Caco-2 (cell line): ENCODE results near the gene NKAIN1. TPM values are rescaled to one million over a fixed set of nuclear protein-coding genes. Genes with fewer than 3 reads are reported as not detected.
"Not testable (repeated sequence)": the region's sequence is repeated elsewhere in the genome, so short reads cannot be mapped to it uniquely, and the experiment has no call there.

Experiments used
- BruUV-seq: library from RNA; stranded (reverse); fragments of 400-500 nt; replicated peaks from 2 replicates; lab custom pipeline; 2021; lab: Mats Ljungman, UMichigan
- CTCF ChIA-PET: fragments of 300-600 bp; sonication (Branson Sonifier 250); formaldehyde crosslinking; loops from one replicate; lab custom pipeline; 2022; ENCODE audit warnings: antibody characterized with exemption; lab: Charles Lee
- POLR2A ChIA-PET: fragments of 300-600 bp; sonication (Branson Sonifier 250); formaldehyde crosslinking; loops from one replicate; lab custom pipeline; 2022; ENCODE audit warnings: antibody characterized with exemption; lab: Charles Lee
- DNase-seq, 2 experiments: peaks; one replicate each; pipeline versions ENCODE4 v3.0.0 to v3.0.0-alpha.2; 2020 to 2022
- H3K27me3 ChIP-seq: replicated peaks from 2 replicates; pipeline ENCODE4 v1.6.0; 2011; ENCODE audit warnings: low read length; ENCODE audit not compliant: control insufficient read depth, insufficient read depth
- H3K36me3 ChIP-seq: 2 replicates; pipeline ENCODE4 v1.5.1; 2011; ENCODE audit warnings: low read length; ENCODE audit not compliant: control insufficient read depth, insufficient read depth
- H3K4me1 ChIP-seq: fragments of 250-450 bp; sonication (Bioruptor Pico); 2 replicates; pipeline ENCODE4 v1.5.1; 2020; ENCODE audit warnings: mild to moderate bottlenecking
- H3K4me3 ChIP-seq: 2 replicates; pipeline ENCODE4 v1.5.1; 2011; ENCODE audit warnings: low read depth, mild to moderate bottlenecking, control low read depth, low read length
- H3K9me3 ChIP-seq: fragments of 250-450 bp; sonication (Bioruptor Pico); 2 replicates; pipeline ENCODE4 v1.5.1; 2020; ENCODE audit warnings: mild to moderate bottlenecking, moderate library complexity
- H3K27ac Mint-ChIP-seq: one replicate; pipeline ENCODE4 v1.8.0; 2022; ENCODE audit warnings: mixed read lengths; ENCODE audit not compliant: unreplicated experiment
- H3K27me3 Mint-ChIP-seq: one replicate; pipeline ENCODE4 v1.8.0; 2022; ENCODE audit warnings: mixed read lengths; ENCODE audit not compliant: insufficient read depth, unreplicated experiment
- H3K36me3 Mint-ChIP-seq: one replicate; pipeline ENCODE4 v1.8.0; 2022; ENCODE audit warnings: mild to moderate bottlenecking, mixed read lengths; ENCODE audit not compliant: insufficient read depth, unreplicated experiment
- H3K4me1 Mint-ChIP-seq: one replicate; pipeline ENCODE4 v1.8.0; 2022; ENCODE audit warnings: low read depth, mixed read lengths; ENCODE audit not compliant: unreplicated experiment
- H3K4me3 Mint-ChIP-seq: one replicate; pipeline ENCODE4 v1.8.0; 2022; ENCODE audit warnings: mild to moderate bottlenecking, moderate library complexity, mixed read lengths; ENCODE audit not compliant: unreplicated experiment
- H3K9me3 Mint-ChIP-seq: one replicate; pipeline ENCODE4 v1.8.0; 2022; ENCODE audit warnings: mixed read lengths; ENCODE audit not compliant: unreplicated experiment
- CTCF ChIP-seq, 2 experiments: fragments of 200-600 bp in 1 of 2; IDR thresholded peaks; 1 replicate in 1 of 2; 2 replicates in 1 of 2; pipeline versions ENCODE4 v1.5.1 to v1.8.0; 2011 to 2022; ENCODE audit warnings: antibody characterized with exemption in 1 of 2, control low read depth in 1 of 2, inconsistent platforms in 1 of 2, low read depth in 1 of 2, low read length in 1 of 2, mild to moderate bottlenecking in 1 of 2, moderate library complexity in 1 of 2; ENCODE audit not compliant: insufficient read depth in 1 of 2, severe bottlenecking in 1 of 2, unreplicated experiment in 1 of 2
- intact Hi-C: fragments of 100-400 bp; cut with micrococcal nuclease; formaldehyde crosslinking; loops from one replicate; pipeline ENCODE4 v1.10.0; 2022; ENCODE audit not compliant: unreplicated experiment
- total RNA-seq: library from RNA; stranded (reverse); gene quantifications from 2 replicates; pipeline ENCODE4 v1.2.3, GENCODE V29; 2022

NKAIN1 gene
- total RNA-seq, 1 experiment from 2014 or later = not detected

GRCh38 chr1:31140299-31140698 lies 99.4 kb downstream of the NKAIN1 start:
- no peaks in the 10 kb centered on the region for H3K27me3 ChIP-seq
- H3K4me1 ChIP-seq = no peaks in the 10 kb centered on the region
- ChIA-PET CTCF (no interaction called here), POLR2A (interaction anchor here (0.7 kb wide), 1 partner anchor 338 kb away, joined by 3 read pairs; no protein-coding TSS in a partner anchor)
- intact Hi-C loops = no loop called here
- H3K4me3 Mint-ChIP-seq = no peak overlapping the region
- H3K36me3 Mint-ChIP-seq = no peaks in the 10 kb centered on the region
- H3K27me3 Mint-ChIP-seq = no peaks in the 10 kb centered on the region
- no peak overlapping the region for H3K4me3 ChIP-seq
- no peaks in the 10 kb centered on the region for H3K9me3 Mint-ChIP-seq
- H3K36me3 ChIP-seq = no peaks in the 10 kb centered on the region
- no peaks in the 10 kb centered on the region for H3K9me3 ChIP-seq
- H3K4me1 Mint-ChIP-seq = no peaks in the 10 kb centered on the region
- no peak for TF ChIP-seq CTCF (IDR thresholded peaks at IDR 0.05; ENCODE audit: insufficient read depth in 1 of 2, low read depth in 1 of 2, low read length in 1 of 2, severe bottlenecking in 1 of 2, unreplicated experiment in 1 of 2)
- no peak for DNase-seq
- no peak overlapping the region for H3K27ac Mint-ChIP-seq
- no TSS peak for BruUV-seq

GRCh38 chr1:31138797-31139521 lies 100.7 kb downstream of the NKAIN1 start:
- BruUV-seq, H3K9me3 ChIP-seq, intact Hi-C loops, H3K4me1 Mint-ChIP-seq, H3K4me3 ChIP-seq, H3K4me3 Mint-ChIP-seq, H3K27me3 ChIP-seq, H3K9me3 Mint-ChIP-seq, DNase-seq, POLR2A ChIA-PET, H3K4me1 ChIP-seq, H3K36me3 Mint-ChIP-seq, H3K36me3 ChIP-seq, H3K27ac Mint-ChIP-seq, H3K27me3 Mint-ChIP-seq: not testable (repeated sequence)
- CTCF ChIA-PET = interaction anchor here (1.1 kb wide), 1 partner anchor 26 kb away, joined by 9 read pairs; no protein-coding TSS in a partner anchor

- H3K4me3 ChIP-seq, intact Hi-C loops, H3K27ac Mint-ChIP-seq, H3K4me1 Mint-ChIP-seq, H3K27me3 Mint-ChIP-seq, H3K36me3 Mint-ChIP-seq, POLR2A ChIA-PET, H3K9me3 Mint-ChIP-seq, H3K36me3 ChIP-seq, DNase-seq, H3K9me3 ChIP-seq, CTCF ChIA-PET, H3K4me3 Mint-ChIP-seq, BruUV-seq, H3K4me1 ChIP-seq, H3K27me3 ChIP-seq: not testable (repeated sequence)
Measured at GRCh38 chr1:31137873-31138272, 101.8 kb downstream of the NKAIN1 start.

- Mint-ChIP-seq H3K27ac (no peak overlapping the region), H3K36me3 (no peaks in the 10 kb centered on the region), H3K4me1 (no peaks in the 10 kb centered on the region), H3K27me3 (no peaks in the 10 kb centered on the region), H3K9me3 (no peaks in the 10 kb centered on the region), H3K4me3 (no peak overlapping the region)
- Histone ChIP-seq H3K4me1 (no peaks in the 10 kb centered on the region), H3K27me3 (no peaks in the 10 kb centered on the region), H3K9me3 (no peaks in the 10 kb centered on the region), H3K4me3 (no peak overlapping the region), H3K36me3 (no peaks in the 10 kb centered on the region)
- TF ChIP-seq CTCF (IDR thresholded peaks at IDR 0.05; ENCODE audit: insufficient read depth in 1 of 2, low read depth in 1 of 2, low read length in 1 of 2, severe bottlenecking in 1 of 2, unreplicated experiment in 1 of 2) = no peak
- no peak for DNase-seq
- ChIA-PET POLR2A (no interaction called here), CTCF (no interaction called here)
- intact Hi-C loops = no loop called here
- no TSS peak for BruUV-seq
Measured at GRCh38 chr1:31135973-31136600, 103.6 kb downstream of the NKAIN1 start.
